GM18867 (cell line): Measurements from ENCODE around the gene C1QTNF9B.
"Not testable (repeated sequence)": the region's sequence is repeated elsewhere in the genome, so short reads cannot be mapped to it uniquely, and the experiment has no call there.

Source experiments
- ATAC-seq: cut with Tn5 transposase; IDR thresholded peaks from one replicate; pipeline ENCODE4 v1.9.1; 2021; ENCODE audit warnings: mild to moderate bottlenecking, moderate library complexity; ENCODE audit not compliant: unreplicated experiment

The C1QTNF9B gene

DNA sequence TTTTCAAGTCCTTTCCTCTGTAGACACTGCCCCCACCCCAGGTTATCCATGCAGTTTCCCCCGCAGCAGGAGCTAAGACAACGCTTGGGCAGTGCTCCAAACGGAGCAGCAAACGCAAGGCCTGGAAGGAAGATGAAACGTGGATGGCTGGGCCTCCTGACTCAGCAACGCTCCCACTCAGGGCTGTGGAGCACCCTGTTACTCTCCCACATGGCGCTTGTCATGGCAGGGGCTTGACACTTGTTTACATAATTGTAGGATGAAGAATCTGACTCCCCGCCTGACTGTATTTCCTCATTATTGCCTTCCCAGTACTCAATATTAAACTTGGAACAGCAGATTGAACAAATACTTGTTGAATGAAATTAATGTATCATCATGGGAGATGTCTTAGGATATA is 799 bp upstream of the C1QTNF9B start:
- ATAC-seq = no peak

DNA sequence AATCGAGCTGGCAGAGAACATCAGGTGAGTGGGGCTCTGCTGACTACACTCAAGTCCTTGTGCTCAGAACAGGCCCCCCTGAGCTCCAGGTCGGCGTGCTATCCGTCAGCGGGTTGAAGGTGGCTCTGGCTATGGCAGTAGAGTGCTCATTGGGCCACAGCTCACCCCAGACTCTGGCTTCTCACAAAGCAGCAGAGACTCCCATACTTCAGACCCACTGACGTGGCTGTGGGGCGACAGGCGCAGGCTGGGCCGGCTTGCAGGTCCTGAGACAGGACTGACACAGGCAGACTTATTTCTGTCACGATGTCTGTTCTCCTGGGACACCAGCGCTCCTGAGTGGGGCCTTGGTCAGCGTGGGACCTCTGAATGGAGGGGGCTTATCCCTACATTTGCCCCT is 2.6 kb downstream of the C1QTNF9B start:
- not testable (repeated sequence) for ATAC-seq

DNA sequence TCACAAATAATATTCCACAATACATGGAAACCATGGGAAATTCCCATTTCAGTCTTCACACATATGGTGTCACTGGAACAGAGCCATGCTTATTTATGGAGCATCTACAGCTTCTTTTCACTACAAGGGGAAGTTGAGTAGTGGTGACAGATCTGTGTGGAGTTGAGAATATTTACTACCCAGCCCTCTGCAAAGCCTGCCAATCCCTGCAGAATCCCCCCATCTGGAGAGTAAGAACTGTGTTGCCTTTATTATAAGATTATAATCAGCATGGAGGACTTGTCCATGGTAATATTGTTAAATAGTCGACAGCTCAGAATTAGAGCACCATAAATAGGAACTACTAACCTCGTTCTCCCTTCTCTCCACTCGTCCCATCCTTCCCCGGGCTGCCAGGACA is 3.5 kb downstream of the C1QTNF9B start:
- not testable (repeated sequence) for ATAC-seq

DNA sequence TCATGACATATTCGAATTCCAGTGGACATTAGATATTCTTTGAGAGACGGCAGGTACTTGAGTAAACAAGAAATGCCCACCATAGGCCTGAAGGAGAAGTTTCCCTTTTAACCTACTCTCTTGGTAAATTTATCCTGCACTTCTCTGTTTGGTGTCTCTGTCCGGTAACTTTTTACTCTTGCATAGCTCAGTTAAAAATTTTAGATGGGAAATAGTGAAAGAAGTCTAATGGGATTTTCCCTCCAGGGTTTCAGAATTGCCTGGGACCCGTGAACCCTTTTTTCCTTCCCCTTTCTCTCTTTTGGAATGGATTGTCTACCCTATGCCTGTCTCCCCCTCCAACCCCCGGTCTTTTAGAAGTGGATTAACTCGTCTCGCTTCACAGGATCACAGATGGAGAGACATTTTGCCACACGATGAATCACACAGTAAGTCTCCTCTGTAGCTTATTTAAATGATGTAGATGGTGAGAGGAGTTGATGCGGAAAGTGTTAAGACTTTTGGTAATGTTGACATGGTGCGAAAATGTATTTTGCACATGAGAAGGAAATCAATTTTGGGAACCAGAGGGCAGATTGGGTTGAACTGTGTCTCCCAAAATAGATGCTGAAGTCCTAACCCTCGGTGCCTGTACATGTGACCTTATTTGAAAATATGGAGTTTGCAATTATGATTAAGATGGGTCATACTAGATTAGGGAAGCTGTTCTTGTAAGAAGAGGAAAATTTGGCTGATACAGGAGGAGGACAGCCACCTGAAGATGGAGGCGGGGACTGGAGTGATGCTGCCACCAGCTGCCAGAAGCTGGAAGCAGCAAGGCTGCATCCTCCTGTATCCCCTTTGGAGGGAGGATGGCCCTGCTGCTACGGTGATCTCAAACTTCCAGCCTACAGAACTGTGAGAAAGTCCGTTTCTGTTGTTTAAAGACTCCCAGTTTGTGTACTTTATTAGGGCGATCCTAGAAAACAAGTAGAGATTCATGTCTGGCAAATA is 7.4 kb downstream of the C1QTNF9B start:
- peak; percentile 17 for ATAC-seq

DNA sequence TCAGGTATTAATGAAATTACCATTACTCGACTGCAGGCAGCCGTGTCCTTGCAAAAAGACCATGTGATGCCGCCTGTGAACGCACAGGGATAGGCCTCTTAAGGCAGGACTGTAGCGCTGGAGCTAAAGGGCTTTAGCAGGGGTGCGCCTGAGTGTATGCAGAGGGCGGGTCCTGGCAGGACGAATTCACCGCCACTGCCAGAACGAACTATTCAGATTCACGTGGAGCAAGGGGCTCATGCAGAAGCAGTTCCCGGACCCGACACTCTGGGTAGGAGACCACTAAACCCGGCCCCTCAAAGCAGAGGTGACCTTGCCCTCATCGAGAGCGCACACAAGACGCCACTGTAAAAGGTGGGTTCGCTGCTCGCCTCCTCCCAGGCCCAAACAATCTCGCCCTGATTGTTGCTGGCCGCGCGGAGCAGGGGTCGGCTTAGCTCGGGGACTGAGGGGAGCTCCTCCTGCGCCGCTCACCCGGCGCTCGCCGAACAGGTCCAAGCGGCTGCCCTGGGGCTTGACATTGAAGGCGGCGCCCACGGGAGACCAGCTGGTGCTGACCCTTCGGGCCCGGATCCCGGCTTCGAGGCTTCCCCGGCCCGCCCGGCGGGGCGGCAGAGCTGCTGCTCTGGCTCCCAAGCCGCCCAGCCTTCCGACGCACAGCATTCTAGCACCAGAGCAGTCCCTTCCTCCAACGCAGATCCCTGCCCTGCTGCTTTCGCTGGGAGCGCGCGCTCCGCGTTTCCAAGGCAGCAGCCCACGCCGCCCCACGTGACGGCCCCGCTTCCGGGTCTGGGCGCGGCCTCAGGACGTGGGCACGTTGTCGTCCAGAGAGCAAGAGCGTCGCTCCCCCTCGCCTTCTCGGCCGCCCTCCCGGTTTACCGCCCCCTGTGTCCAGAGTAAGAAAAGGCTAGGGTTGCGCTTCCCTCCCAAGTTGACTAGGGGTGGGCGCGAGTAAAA is 8.4 kb downstream of the C1QTNF9B start, which contains the start of gene MIPEP:
TSS of gene MIPEP (minus strand) at position 743 of the 957 bp plus-strand sequence. CDS start at position 663, 80 bp downstream.
- peak; percentile 96 for ATAC-seq

DNA sequence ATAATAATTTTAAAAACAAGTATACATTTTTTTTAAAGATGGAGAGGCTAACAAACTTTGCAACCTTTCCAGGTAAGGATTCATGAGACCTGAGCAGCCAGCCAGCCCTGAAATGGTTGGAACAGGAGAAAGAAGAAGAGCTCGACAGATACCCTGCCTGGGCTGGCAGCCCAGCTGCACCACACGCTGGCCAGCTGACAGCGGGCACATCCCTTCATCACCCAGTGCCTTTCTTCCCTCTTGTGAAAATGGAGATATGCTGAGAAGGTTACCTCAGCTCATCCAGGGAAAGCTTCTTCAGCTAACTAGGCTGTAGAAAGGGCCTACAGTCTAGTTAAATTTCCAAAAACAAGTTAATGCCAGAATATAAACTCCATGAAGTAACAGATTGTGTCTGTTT is 12.9 kb downstream of the C1QTNF9B start:
- not testable (repeated sequence) for ATAC-seq

DNA sequence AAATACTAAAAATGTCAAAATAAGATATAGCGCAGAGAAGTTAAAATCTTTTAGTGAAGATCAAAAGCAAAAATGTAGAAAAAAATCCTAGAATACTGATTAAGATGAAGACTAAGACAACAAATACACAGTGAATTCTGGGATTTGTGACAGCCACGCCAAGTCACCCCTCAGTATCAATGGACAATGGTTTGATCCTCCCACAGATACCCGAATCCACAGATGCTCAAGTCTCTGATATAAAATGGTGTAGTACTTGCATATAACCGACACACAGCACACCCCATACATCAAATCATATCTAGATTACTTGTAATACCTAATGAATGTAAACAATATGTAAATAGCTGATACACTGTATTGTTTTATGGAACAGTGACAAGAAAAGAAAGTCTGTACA is 14.0 kb downstream of the C1QTNF9B start:
- ATAC-seq = no peak

DNA sequence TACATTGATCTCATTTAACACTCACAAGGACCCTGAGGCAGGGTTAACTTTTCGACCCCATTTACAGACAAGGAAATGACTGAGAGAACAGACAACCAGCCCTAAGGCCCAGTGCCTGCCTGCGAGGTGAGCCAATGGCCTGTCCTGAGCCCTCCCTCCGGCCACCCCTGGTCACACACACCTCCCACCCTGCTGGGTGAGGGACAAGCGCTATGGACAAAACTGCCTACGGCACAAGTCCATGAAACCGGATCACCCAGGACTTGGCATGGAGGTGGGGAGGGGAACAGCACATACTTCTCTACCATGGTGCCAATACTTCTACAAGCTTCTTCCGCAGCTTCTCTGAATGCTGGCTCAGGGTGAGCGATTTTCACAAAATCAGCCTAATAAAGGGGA is 15.9 kb downstream of the C1QTNF9B start:
- ATAC-seq = not testable (repeated sequence)

DNA sequence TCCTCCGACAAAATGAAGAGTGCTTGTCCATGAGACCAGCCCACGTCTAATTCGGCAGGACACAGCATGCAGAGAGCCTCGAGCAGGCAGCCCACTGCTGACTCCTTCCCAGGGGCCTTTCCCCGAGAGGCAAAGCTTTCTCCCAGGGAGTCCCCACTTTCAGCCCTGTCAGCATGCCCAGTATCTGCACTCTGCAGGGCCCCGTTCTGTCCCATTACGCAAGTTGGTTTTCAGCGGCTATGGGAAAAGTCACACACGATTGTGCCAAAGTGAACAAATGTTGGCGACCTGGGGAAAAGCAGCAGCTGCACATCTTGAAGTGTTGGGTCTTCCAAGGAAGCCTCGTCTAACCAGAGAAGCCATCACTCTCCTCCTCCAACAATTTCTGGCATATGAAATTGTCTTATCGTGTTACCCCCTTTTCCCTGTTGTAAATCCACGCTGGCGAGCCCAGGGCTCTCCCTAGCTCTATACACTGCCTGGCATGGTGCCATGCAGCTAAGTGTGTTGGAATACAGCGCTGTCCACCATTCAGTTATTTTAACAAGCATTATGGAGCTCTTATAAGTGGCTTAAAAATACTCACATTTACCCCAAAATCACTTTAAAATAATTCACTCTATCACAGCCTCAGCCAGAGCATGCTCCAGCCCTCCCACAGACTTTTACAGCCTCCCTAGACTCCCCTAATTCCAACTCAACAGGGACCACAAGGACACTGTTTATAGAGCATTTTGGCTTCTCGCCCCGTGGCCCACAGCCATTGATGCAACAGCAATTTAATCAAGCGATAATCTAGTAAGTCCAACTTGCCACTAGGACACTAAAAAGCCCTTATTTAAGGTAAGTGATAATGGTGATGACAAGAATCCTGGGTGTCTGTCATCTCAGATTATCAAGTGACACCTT is 16.6 kb downstream of the C1QTNF9B start:
- ATAC-seq = not testable (repeated sequence)

DNA sequence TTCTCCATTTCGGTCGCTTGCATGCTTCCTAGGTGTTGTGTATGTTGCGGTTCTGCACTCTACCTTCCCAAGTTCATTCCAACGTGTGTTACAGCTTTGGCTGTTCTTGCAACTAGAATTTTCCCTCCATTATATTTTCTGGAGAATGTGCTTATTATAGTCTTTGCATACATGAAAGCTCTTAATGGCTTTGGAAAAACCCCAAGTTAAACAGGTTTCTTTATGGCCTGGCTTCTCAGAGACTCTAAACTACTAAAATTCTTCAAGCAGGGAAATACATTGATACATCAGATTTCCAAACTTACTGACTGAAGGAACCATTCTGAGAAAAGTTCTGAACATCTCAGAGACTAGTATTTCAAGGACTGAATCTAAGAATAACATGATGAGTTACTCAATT is 20.0 kb downstream of the C1QTNF9B start:
- ATAC-seq = no peak

DNA sequence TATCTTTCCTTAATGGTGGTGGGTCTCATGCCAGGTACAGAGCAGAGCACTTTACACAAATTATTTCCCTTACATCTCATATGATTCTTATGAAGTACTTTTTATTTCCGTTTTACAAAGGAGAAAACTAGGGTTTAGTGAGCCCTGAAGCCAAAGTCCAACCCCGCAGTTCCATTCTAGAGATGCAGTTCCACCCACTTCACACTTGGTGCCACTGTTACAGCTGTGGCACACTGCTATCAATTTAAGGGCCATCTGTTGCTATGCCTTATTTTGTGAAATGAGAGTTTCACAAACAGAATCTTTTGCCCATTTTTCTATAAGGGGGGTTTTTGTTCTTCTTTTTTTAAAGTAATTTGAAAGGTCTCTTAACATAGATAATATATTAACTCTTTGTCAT is 21.0 kb downstream of the C1QTNF9B start:
- ATAC-seq = peak; percentile 74

DNA sequence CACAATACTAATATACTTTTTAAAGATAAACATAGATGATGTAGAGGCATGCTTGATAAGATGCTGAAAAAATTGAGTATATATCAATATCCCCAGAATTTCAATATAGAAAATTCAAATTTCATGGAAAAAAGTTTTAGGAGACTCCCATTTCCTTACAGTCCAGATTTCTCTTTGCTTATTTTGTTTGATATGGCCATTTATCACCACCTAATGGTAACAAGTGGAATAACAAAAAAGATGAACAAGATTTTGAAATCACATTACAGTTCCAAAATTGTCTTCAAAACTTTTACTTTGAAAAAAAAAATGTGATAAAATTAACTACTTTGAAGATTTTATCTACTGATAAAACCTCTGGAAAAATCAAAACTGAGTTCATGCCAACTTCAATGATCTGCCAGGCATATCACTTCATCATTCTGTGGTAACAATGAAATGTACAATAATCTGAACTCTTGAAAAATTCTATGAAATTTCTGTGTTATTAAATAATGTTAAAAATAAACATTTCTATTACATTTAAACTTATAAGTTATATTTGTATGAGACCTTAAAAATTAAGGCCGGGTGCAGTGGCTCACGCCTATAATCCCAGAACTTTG is 25.6 kb downstream of the C1QTNF9B start:
- no peak for ATAC-seq

DNA sequence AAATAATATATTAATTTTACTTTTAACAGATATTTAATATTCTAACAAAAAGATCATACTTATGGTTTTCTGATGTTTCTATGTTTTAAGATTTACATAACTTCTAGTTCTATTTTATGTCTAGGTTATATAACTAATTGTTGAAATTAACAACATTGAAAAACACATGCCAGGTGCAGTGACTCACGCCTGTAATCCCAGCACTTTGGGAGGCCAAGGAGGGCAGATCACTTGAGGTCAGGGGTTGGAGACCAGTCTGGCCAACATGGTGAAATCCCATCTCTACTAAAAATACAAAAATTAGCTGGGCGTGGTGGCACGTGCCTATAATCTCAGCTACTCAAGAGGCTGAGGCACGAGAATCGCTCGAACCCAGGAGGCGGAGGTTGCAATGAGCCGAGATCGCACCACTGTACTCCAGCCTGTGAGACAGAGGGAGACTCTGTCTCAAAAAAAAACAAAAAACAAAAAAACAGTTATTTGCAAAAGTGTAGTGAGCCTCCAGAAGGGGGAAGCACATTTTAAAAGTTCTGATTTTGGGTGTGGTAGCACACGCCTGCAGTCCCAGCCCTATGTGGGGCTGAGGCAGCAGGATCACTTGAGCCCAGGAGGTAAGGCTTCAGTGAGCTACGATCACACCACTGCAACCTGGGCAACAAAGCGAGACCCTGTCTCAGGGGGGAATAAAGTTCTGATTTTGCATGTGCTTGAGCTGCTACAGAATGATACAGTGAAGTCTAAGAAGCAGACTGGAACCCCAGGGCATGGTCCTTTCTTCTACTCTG is 26.8 kb downstream of the C1QTNF9B start:
- peak; percentile 60 for ATAC-seq

DNA sequence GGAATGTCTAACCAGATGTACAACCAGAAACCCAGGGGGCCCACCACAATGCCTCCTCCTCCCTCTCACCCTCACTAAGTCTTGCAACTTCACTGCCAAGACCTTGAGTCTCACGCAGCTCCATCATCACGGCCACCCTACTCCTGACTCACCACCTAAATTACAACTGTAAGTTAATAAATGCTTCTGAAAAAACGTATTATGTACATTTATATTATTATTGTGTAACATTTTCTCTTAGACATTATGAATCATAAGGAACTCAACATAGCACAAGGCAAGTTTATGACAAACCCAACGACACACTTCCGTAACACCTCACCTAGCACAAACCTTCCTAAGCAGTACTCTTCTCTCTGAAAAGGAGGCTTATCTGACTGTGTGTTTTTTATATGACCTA is 28.8 kb downstream of the C1QTNF9B start:
- ATAC-seq = no peak

DNA sequence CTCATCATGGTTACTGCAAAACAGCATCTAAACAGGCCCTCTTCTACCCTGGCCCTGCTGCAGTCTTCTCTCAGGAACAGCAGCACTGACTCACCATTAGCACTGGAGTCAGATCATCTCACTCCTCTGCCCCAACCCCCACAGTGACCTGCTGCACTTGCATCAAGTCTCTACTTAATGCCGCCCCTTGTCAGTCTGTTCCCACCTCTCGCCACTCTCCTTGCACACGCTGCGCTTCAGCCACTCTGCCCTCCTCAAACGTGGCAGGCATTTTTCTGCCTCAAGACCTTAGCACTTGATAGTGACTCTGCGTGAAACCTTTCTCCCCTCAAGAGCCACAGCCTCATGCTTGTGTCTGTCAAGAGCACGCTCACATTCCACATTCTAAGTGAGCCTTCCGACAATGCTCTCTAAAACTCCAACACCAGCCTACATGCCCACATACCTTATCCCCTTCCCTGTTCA is 30.2 kb downstream of the C1QTNF9B start:
- ATAC-seq = no peak

DNA sequence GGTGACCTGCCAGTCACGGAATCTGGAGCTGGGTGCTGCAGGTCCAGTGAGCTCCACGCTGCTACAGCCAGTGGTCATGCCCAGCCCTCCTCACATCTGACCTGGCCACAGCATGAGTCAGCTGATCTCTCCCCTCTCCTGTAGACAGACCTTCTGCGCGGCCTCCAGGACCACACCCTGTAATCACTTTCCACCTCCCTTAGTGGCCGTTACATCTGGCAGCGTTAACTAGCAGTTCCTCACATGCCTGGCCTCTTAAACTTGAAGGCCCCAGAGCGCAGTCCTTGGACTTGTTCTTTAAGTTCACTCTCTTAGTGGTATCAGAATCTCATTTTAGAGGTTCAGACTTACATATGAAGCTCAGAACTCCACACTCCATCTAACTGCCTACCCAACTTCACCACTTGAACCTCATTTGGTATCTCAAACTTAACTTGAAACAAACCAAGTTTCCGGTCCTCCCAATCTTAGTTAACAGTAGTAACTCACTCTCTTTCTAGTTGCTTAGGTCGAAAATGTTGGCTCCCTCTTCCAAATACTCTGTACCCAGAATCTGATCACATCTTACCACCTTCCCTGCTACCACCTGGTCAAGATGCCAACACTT is 30.8 kb downstream of the C1QTNF9B start:
- no peak for ATAC-seq

DNA sequence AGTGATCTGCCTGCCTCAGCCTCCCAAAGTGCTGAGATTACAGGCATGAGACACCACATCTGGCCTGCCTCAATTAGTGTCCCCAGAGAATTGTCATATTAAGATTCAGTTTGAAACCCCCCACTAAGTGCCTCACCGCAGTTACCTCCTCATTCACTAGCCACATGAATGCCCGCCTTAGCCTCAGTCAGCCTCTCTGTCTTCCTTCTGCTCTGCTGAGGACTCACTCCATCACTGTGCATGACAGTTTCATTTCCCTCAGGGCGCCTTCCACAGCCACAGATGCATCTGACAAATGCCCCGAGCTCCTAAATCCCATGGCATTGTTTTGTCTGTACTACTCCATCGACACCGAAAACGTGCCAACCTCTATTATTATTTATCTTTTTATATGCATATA is 31.4 kb downstream of the C1QTNF9B start:
- ATAC-seq = no peak

DNA sequence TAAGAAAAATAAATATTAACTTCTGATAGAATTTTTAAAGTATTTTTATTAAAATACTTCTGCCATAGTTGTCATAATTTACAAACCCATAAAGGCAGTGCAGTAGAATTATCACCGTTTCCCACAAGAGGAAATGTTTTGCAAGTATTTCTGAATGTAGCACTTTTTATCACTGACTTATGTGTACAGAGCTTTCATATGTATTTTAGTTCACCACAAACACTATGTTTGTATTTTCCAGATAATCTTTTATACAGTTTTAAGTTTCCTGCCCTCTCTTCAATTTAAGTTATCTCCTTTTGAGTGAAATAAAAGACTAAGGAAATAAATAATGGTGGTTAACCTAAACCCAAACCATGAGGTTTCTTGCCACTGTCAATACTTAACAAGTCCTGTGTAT is 32.3 kb downstream of the C1QTNF9B start:
- no peak for ATAC-seq

DNA sequence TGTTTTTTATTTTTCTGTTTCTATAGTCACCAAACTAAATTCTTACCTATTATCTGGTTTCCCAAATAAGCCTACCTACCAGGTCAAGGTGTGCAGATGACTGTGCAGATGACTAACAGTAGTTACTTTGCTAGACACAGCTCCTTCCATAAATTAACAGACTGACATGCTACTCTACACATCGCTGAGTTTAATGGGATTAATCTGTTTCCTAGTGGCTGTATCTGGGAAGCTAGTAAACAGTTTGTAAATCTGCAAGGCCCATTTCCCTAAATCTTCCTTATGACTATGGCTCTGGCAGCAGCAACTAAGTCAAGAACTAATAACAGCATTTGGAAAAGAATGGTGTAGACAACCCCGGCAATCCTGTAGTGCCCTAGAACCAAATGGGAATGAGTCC is 36.0 kb downstream of the C1QTNF9B start:
- ATAC-seq = no peak
